ENCODE results near the gene KLHL20.

DNA sequence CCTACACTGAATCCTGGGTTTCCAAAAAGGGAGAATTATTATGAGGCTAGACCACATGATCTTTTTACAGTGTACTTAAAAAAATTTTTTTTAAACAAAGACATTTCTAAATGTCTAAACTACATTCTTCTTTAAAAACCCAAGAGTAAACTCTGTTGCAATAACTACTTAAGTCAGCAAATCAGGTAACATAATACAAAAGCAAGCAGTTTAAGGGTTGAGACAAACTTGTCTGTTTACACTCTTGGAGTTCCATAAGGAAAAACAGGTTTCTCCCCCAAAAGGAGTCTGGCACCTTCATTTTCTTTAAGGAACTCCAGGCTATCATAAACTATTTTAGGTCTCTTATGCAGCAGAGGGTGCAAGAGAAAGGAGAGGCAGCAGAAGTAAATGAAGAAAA lies 32.6 kb upstream of the KLHL20 start:
- TF ChIP-seq, protein P1, sequence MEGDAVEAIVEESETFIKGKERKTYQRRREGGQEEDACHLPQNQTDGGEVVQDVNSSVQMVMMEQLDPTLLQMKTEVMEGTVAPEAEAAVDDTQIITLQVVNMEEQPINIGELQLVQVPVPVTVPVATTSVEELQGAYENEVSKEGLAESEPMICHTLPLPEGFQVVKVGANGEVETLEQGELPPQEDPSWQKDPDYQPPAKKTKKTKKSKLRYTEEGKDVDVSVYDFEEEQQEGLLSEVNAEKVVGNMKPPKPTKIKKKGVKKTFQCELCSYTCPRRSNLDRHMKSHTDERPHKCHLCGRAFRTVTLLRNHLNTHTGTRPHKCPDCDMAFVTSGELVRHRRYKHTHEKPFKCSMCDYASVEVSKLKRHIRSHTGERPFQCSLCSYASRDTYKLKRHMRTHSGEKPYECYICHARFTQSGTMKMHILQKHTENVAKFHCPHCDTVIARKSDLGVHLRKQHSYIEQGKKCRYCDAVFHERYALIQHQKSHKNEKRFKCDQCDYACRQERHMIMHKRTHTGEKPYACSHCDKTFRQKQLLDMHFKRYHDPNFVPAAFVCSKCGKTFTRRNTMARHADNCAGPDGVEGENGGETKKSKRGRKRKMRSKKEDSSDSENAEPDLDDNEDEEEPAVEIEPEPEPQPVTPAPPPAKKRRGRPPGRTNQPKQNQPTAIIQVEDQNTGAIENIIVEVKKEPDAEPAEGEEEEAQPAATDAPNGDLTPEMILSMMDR (conservative IDR thresholded peaks at IDR 0.05; ENCODE audit: low read depth, low read length): no peak
- no peak for TF ChIP-seq EZH2 (IDR thresholded peaks at IDR 0.05; ENCODE audit: low read length, unreplicated experiment)
